ENCODE data around the gene TERC. TPM values are rescaled to one million over a fixed set of nuclear protein-coding genes. Genes with fewer than 3 reads are reported as not detected.
"Not testable (repeated sequence)": the region's sequence is repeated elsewhere in the genome, so short reads cannot be mapped to it uniquely, and the experiment has no call there.

Gene TERC
- polyA plus RNA-seq, 1 donor = 0.35 TPM

GRCh38 chr3:169771497-169772304 is 6.8 kb upstream of the TERC start:
- DNase-seq (ENCODE audit: low read depth) = peak; percentile 88

- no peak for DNase-seq (ENCODE audit: low read depth)
Observed at GRCh38 chr3:169769287-169770181, 4.7 kb upstream of the TERC start, which contains the start of gene ACTRT3. Gene ACTRT3 (minus strand): TSS chr3:169769561. CDS start chr3:169769520, 41 bp downstream.

GRCh38 chr3:169764312-169764881 is 463 bp downstream of the TERC start:
- DNase-seq (ENCODE audit: low read depth) = no peak

- no peak for DNase-seq (ENCODE audit: low read depth)
Observed at GRCh38 chr3:169760479-169760878, 4.4 kb downstream of the TERC start.

GRCh38 chr3:169759256-169759655 is 5.6 kb downstream of the TERC start:
- no peak for DNase-seq (ENCODE audit: low read depth)

- DNase-seq (ENCODE audit: low read depth) = no peak
Observed at GRCh38 chr3:169758359-169758994, 6.4 kb downstream of the TERC start.

GRCh38 chr3:169755488-169755887 is 9.4 kb downstream of the TERC start:
- no peak for DNase-seq (ENCODE audit: low read depth)

GRCh38 chr3:169754711-169755110 is 10.1 kb downstream of the TERC start:
- no peak for DNase-seq (ENCODE audit: low read depth)

GRCh38 chr3:169751875-169752274 is 13.0 kb downstream of the TERC start:
- no peak for DNase-seq (ENCODE audit: low read depth)

GRCh38 chr3:169750665-169751064 is 14.2 kb downstream of the TERC start:
- DNase-seq (ENCODE audit: low read depth) = no peak

GRCh38 chr3:169748670-169749069 is 16.2 kb downstream of the TERC start:
- no peak for DNase-seq (ENCODE audit: low read depth)

- DNase-seq (ENCODE audit: low read depth) = no peak
Observed at GRCh38 chr3:169746924-169747323, 17.9 kb downstream of the TERC start.

- DNase-seq (ENCODE audit: low read depth) = no peak
Observed at GRCh38 chr3:169744366-169745054, 20.4 kb downstream of the TERC start.

- DNase-seq (ENCODE audit: low read depth) = no peak
Observed at GRCh38 chr3:169739067-169739466, 25.8 kb downstream of the TERC start.

- not testable (repeated sequence) for DNase-seq (ENCODE audit: low read depth)
Observed at GRCh38 chr3:169731857-169732256, 33.0 kb downstream of the TERC start.

- no peak for DNase-seq (ENCODE audit: low read depth)
Observed at GRCh38 chr3:169722724-169723123, 42.1 kb downstream of the TERC start.

GRCh38 chr3:169718415-169718814 is 46.4 kb downstream of the TERC start:
- DNase-seq (ENCODE audit: low read depth) = not testable (repeated sequence)
